Hematopoietic multipotent progenitor cell treated with erythropoietin and hydrocortisone succinate and interleukin-3 and kit ligand, for 15 days (in vitro differentiated cells): Measurements from ENCODE around the gene TMEM223.
"Not testable (repeated sequence)": the region's sequence is repeated elsewhere in the genome, so short reads cannot be mapped to it uniquely, and the experiment has no call there.

Source experiments
- DNase-seq: peaks from one replicate; pipeline ENCODE4 v3.0.0-alpha.2; 2015; ENCODE audit warnings: low spot score

Gene TMEM223

GRCh38 chr11:62791501-62792201 is at the start of gene TMEM223:
Gene TMEM223, minus strand, starts transcription at chr11:62792006. Its CDS starts 12 bp downstream, at chr11:62791994.
- DNase-seq: peak; percentile 90

GRCh38 chr11:62840721-62841360 is 49.0 kb upstream of the TMEM223 start:
- peak; percentile 73 for DNase-seq

GRCh38 chr11:62839050-62839945 is 47.5 kb upstream of the TMEM223 start, which contains the start of gene WDR74:
Gene WDR74, minus strand, starts transcription at chr11:62839590. Its CDS starts 20 bp downstream, at chr11:62839570.
- DNase-seq: peak; percentile 91

- no peak for DNase-seq
Observed at GRCh38 chr11:62835336-62835735, 43.5 kb upstream of the TMEM223 start.

- no peak for DNase-seq
Observed at GRCh38 chr11:62832336-62833234, 40.8 kb upstream of the TMEM223 start, which contains the start of gene TEX54. Gene TEX54, minus strand, starts transcription at chr11:62832841.

GRCh38 chr11:62831520-62832335 is 39.9 kb upstream of the TMEM223 start, which contains the start of gene STX5:
Gene STX5, minus strand, starts transcription at chr11:62832051. Its CDS starts 808 bp downstream, at chr11:62831243.
- peak; percentile 100 for DNase-seq

GRCh38 chr11:62830904-62831519 is 39.2 kb upstream of the TMEM223 start:
- no peak for DNase-seq

- DNase-seq: not testable (repeated sequence)
Observed at GRCh38 chr11:62828130-62828529, 36.3 kb upstream of the TMEM223 start.

GRCh38 chr11:62823677-62824076 is 31.9 kb upstream of the TMEM223 start:
- no peak for DNase-seq

- no peak for DNase-seq
Observed at GRCh38 chr11:62817129-62817528, 25.3 kb upstream of the TMEM223 start.

GRCh38 chr11:62816557-62816956 is 24.8 kb upstream of the TMEM223 start:
- no peak for DNase-seq

GRCh38 chr11:62811659-62812058 is 19.9 kb upstream of the TMEM223 start:
- no peak for DNase-seq

- DNase-seq: no peak
Observed at GRCh38 chr11:62810748-62811147, 18.9 kb upstream of the TMEM223 start.

GRCh38 chr11:62806611-62807121 is 14.9 kb upstream of the TMEM223 start:
- no peak for DNase-seq

GRCh38 chr11:62805961-62806441 is 14.2 kb upstream of the TMEM223 start:
- no peak for DNase-seq

GRCh38 chr11:62805076-62805892 is 13.5 kb upstream of the TMEM223 start, which contains the start of gene NXF1:
Gene NXF1, minus strand, starts transcription at chr11:62805440. Its CDS starts 84 bp downstream, at chr11:62805356.
- DNase-seq: peak; percentile 98

GRCh38 chr11:62804310-62805075 is 12.7 kb upstream of the TMEM223 start:
- peak; percentile 20 for DNase-seq

- no peak for DNase-seq
Observed at GRCh38 chr11:62801071-62801470, 9.3 kb upstream of the TMEM223 start.
